Bronchial epithelial cell (primary cell): Measurements from ENCODE around the gene ARFGEF3. TPM values are rescaled to one million over a fixed set of nuclear protein-coding genes. Genes with fewer than 3 reads are reported as not detected.

Experiments
- DNase-seq: peaks from one replicate; pipeline ENCODE4 v3.0.0-alpha.2; 2010; ENCODE audit warnings: low read depth
- FAIRE-seq: peaks from 2 replicates; lab custom pipeline; 2011; peaks lifted over from hg19 to GRCh38; lab: Jason Lieb, UNC
- H3K27me3 ChIP-seq: 2 replicates; pipeline ENCODE4 v1.5.1; 2011; ENCODE audit warnings: low read length; ENCODE audit not compliant: control insufficient read depth, insufficient read depth
- H3K36me3 ChIP-seq: 2 replicates; pipeline ENCODE4 v1.5.1; 2011; ENCODE audit warnings: low read length; ENCODE audit not compliant: control insufficient read depth, insufficient read depth
- H3K4me3 ChIP-seq: 2 replicates; pipeline ENCODE4 v1.5.1; 2011; ENCODE audit warnings: mild to moderate bottlenecking, low read depth, low read length, control low read depth
- total RNA-seq: library from RNA; depleted of rRNA; stranded (reverse); fragments of >200 nt; gene quantifications from 2 replicates; pipeline ENCODE4 v1.2.1, GENCODE V29; 2014
- TF ChIP-seq, protein P1 (sequence below): IDR thresholded peaks from 2 replicates; pipeline ENCODE4 v1.5.1; 2011; ENCODE audit warnings: mild to moderate bottlenecking, moderate library complexity, low read length, control low read depth, inconsistent platforms; ENCODE audit not compliant: insufficient read depth, severe bottlenecking

The ARFGEF3 gene
- total RNA-seq, 1 donor from 2014 or later = 10.3 TPM

DNA sequence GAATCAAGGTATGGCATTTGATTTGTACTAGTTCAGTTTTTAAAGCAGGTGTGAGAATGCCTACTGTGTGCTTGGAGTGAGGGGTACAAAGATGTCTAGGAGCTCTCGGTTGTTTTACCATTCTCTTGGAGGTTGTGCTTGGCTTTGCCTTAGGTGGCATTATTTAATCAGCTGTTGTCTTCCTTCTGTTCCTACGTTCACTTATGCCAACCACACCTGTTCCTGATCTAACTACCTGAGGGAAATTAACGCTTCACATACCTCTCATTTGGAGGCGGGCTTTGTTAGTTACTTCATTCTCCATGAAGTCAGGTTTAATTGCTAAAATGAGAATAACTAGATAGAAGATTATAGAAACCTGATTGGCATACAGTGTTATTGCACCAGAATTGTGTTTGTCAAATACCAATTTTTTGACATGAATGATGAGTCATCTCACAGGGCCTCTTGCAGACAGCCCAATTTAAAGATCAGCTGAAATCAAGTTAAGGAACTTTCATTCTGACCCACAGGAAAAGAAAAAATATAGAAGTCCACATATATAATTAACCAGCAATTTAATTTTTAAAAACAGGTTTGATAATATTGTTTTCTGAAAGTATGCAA is 81.4 kb downstream of the ARFGEF3 start:
- TF ChIP-seq, protein P1, sequence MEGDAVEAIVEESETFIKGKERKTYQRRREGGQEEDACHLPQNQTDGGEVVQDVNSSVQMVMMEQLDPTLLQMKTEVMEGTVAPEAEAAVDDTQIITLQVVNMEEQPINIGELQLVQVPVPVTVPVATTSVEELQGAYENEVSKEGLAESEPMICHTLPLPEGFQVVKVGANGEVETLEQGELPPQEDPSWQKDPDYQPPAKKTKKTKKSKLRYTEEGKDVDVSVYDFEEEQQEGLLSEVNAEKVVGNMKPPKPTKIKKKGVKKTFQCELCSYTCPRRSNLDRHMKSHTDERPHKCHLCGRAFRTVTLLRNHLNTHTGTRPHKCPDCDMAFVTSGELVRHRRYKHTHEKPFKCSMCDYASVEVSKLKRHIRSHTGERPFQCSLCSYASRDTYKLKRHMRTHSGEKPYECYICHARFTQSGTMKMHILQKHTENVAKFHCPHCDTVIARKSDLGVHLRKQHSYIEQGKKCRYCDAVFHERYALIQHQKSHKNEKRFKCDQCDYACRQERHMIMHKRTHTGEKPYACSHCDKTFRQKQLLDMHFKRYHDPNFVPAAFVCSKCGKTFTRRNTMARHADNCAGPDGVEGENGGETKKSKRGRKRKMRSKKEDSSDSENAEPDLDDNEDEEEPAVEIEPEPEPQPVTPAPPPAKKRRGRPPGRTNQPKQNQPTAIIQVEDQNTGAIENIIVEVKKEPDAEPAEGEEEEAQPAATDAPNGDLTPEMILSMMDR = no peak
- no peak overlapping the region for H3K4me3 ChIP-seq
- H3K27me3 ChIP-seq = no peaks in the 10 kb centered on the region
- no peaks in the 10 kb centered on the region for H3K36me3 ChIP-seq
- peak; percentile 15 for DNase-seq
- FAIRE-seq = no peak

DNA sequence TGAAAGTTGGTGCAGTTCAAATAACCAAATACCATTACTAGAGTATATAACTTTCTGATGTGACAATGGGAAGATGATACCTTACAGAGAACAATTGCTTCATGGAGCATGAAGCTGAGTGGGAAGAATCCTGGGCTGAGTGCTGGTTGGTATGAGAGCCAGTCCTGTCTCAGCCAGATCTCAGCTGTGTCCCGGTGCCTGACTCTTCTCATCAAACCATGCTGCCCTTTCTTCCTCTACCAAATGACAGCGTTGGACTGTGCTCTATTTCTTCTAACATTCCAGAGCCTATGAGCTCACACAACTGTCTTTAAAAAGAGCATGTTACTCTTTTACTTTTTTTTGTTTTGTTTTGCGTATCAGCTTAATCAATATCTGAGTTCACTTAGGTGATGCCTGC is 84.0 kb downstream of the ARFGEF3 start:
- DNase-seq (no peak), FAIRE-seq (no peak)
- Histone ChIP-seq H3K27me3 (no peaks in the 10 kb centered on the region), H3K36me3 (no peaks in the 10 kb centered on the region), H3K4me3 (no peak overlapping the region)
- TF ChIP-seq, protein P1 = no peak

GRCh38 chr6:138246650-138247440 is 85.1 kb downstream of the ARFGEF3 start:
- FAIRE-seq = no peak
- H3K36me3 ChIP-seq = no peaks in the 10 kb centered on the region
- no peaks in the 10 kb centered on the region for H3K27me3 ChIP-seq

DNA sequence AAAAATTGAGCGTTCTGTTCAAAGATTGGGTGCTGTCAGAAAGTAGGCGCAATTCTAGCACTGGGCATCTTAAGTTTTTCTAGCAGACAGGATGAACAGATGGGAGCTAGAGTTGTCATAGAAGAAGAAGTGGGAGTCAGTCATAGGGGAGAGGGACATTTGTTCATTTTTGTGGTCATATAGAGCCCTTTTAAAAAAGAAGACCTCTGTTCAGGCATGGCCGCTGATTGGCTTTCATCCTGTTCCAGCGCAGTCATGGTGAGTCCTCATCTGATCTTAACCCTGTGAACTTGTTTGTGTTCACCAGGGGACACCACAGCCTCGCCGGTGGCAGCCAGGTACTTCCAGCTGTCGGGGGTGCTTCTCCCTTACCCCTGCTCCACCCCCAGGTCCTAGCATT is 86.3 kb downstream of the ARFGEF3 start:
- TF ChIP-seq, protein P1 = no peak
- Histone ChIP-seq H3K27me3 (no peaks in the 10 kb centered on the region), H3K36me3 (no peaks in the 10 kb centered on the region), H3K4me3 (no peak overlapping the region)
- DNase-seq (no peak), FAIRE-seq (no peak)

More at GRCh38 chr6:138246650-138247440, 85.1 kb downstream of the ARFGEF3 start:
- TF ChIP-seq, protein P1 = no peak
- peak; percentile 12 for DNase-seq
- no peak overlapping the region for H3K4me3 ChIP-seq

DNA sequence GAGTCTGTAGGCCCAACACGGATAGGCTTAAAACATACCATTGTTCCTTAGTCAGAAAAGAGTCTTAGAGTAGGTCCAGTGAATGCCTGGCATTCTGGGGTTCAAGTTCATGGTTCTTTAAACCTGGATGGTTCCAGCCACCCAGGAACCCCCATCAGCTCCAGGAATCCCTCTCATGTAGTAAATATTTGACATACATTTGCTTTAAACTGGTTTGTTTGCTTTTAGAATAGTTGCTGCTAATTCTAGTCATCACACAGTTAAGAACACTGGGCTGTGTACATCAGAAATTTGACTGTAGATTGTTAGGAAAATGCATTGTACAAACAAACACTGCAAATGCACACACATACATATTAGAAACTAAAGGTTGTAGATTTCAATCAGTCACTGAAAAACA is 87.1 kb downstream of the ARFGEF3 start:
- FAIRE-seq = no peak
- DNase-seq = no peak
- Histone ChIP-seq H3K4me3 (no peak overlapping the region), H3K27me3 (no peaks in the 10 kb centered on the region), H3K36me3 (no peaks in the 10 kb centered on the region)
- TF ChIP-seq, protein P1 = no peak
